GM12874 (cell line): Measurements from ENCODE around the gene FOXN4.

Source experiments
- CTCF ChIP-seq: IDR thresholded peaks from 2 replicates; pipeline ENCODE4 v1.5.1; 2011; ENCODE audit warnings: low read depth, mild to moderate bottlenecking, control low read depth, low read length, moderate library complexity; ENCODE audit not compliant: insufficient read depth

Gene FOXN4

DNA sequence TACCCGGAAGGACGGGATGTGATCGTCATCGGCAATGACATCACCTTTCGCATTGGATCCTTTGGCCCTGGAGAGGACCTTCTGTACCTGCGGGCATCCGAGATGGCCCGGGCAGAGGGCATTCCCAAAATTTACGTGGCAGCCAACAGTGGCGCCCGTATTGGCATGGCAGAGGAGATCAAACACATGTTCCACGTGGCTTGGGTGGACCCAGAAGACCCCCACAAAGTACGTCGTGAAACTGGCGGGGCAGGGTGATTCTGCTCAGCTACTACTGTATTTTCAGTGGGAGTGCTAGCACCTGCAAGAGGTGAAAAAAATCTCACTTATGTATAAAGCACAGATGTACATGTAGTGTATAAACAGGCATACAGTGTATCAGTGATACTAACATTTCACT is 62.9 kb downstream of the FOXN4 start:
- no peak for TF ChIP-seq CTCF

DNA sequence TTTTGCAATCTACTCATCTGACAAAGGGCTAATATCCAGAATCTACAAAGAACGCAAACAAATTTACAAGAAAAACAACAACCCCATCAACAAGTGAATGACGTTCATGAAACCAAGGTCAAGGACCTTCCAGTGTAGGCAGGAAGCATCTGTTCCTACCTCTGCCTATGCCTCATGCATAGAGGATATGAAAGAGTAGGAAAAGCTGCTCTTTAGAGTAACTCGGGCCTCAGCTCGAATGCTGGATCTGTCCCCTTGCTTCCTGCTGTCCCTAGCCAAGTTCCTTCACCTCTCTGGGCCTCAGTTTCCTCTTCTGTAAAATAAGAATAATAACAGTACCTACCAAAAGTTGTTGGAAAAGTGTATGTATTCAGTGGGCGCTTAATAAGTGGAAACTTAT is 65.0 kb downstream of the FOXN4 start:
- no peak for TF ChIP-seq CTCF

- no peak for TF ChIP-seq CTCF
Observed at GRCh38 chr12:109241936-109242335, 67.1 kb downstream of the FOXN4 start.

- no peak for TF ChIP-seq CTCF
Observed at GRCh38 chr12:109240365-109240764, 68.7 kb downstream of the FOXN4 start.

DNA sequence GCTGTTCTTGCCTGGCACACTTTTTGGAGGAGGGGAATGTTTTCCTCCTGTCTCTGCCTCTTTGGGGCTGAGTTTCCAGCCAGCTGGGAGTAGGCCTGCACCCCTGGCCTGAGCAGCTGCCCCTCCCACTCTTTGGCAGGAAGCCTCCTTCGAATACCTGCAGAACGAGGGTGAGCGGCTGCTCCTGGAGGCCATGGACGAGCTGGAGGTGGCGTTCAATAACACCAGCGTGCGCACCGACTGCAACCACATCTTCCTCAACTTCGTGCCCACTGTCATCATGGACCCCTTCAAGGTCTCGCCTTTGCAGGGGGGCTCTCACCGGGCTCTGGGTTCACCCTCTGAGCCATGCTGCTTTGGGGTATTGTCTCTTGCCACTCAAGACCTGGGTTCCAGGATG is 69.4 kb downstream of the FOXN4 start:
- TF ChIP-seq CTCF: no peak

GRCh38 chr12:109239179-109239578 is 69.9 kb downstream of the FOXN4 start:
- TF ChIP-seq CTCF: no peak

GRCh38 chr12:109236257-109236656 is 72.8 kb downstream of the FOXN4 start:
- TF ChIP-seq CTCF: no peak

DNA sequence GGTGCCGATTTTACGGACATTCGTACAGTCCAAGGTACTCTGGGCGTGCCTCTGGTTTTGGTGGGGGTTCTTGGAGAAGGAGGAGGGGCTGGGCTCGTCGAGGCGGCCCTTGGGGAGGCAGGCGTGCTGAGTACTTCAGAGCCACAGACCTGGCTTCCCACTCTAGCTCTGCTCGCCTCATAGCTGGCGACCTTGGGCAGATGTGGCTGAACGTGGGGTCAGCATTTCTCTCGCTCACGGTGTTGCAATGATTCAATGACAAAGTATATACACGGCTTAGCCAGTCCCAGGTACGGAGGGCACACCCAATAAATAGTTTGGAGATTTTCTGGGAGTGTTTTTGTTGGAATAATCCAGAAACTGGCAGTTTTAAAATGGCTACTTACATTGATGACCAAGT is 75.1 kb downstream of the FOXN4 start:
- TF ChIP-seq CTCF: no peak
